K562 (cell line): ENCODE results near the gene SIRT4. TPM values are rescaled to one million over a fixed set of nuclear protein-coding genes. Genes with fewer than 3 reads are reported as not detected.
A peak's percentile ranks its signal among the peaks of the same experiment; 100 is the strongest.

ENCODE experiments used
- CHAMP1 ChIP-seq: fragments of 450-650 bp; IDR thresholded peaks from 2 replicates; pipeline ENCODE4 v1.6.1; 2016; ENCODE audit warnings: mild to moderate bottlenecking
- GTF3C2 ChIP-seq: IDR thresholded peaks from 3 replicates; pipeline ENCODE4 v1.6.1; 2011; ENCODE audit warnings: borderline replicate concordance, mild to moderate bottlenecking, moderate library complexity; ENCODE audit not compliant: insufficient read length; ENCODE audit errors: extremely low read depth
- IFI16 ChIP-seq: fragments of 250-450 bp; sonication (Bioruptor Pico); IDR thresholded peaks from 2 replicates; pipeline ENCODE4 v2.1.2; 2022; ENCODE audit warnings: mild to moderate bottlenecking, inconsistent platforms
- IRF2 ChIP-seq: sonication (generic); formaldehyde crosslinking; IDR thresholded peaks from 2 replicates; pipeline ENCODE4 v1.8.1; 2022; ENCODE audit warnings: mild to moderate bottlenecking, missing genetic modification reagents
- MIER1 ChIP-seq: fragments of 450-650 bp; IDR thresholded peaks from 2 replicates; pipeline ENCODE4 v1.6.1; 2016; ENCODE audit warnings: antibody characterized with exemption, mild to moderate bottlenecking, low read depth
- NONO ChIP-seq, 2 experiments: fragments of 200-400 bp in 1 of 2; fragments of 450-650 bp in 1 of 2; formaldehyde crosslinking in 1 of 2; IDR thresholded peaks; 2 replicates each; pipeline ENCODE4 v1.6.1; 2017; ENCODE audit warnings: low read depth in 2 of 2, mild to moderate bottlenecking in 2 of 2, moderate library complexity in 2 of 2, low read length in 1 of 2
- NR4A1 ChIP-seq, 2 experiments: fragments of 250-450 bp in 1 of 2; fragments of 450-650 bp in 1 of 2; sonication (Bioruptor Pico) in 1 of 2; IDR thresholded peaks; 2 replicates each; pipeline versions ENCODE4 v1.4.0 to v1.6.1; 2016 to 2020; ENCODE audit warnings: mild to moderate bottlenecking in 2 of 2, missing compliant biosample characterization in 1 of 2, missing genetic modification characterization in 1 of 2, moderate library complexity in 1 of 2
- POLR3A ChIP-seq: IDR thresholded peaks from 2 replicates; pipeline ENCODE4 v1.6.1; 2011; ENCODE audit warnings: borderline replicate concordance, mild to moderate bottlenecking, moderate library complexity; ENCODE audit not compliant: insufficient read length, insufficient read depth; ENCODE audit errors: extremely low read depth
- PTBP1 ChIP-seq: fragments of 200-400 bp; formaldehyde crosslinking; IDR thresholded peaks from 2 replicates; pipeline ENCODE4 v1.6.1; 2017; ENCODE audit warnings: low read depth, low read length
- RB1 ChIP-seq: fragments of 450-650 bp; IDR thresholded peaks from 2 replicates; pipeline ENCODE4 v1.6.1; 2017; ENCODE audit warnings: low read depth, mild to moderate bottlenecking
- RBM17 ChIP-seq: fragments of 200-400 bp; formaldehyde crosslinking; IDR thresholded peaks from 2 replicates; pipeline ENCODE4 v1.6.1; 2017; ENCODE audit warnings: low read depth, mild to moderate bottlenecking, low read length, borderline replicate concordance
- SIN3B ChIP-seq: fragments of 450-650 bp; IDR thresholded peaks from 2 replicates; pipeline ENCODE4 v1.6.1; 2017; ENCODE audit warnings: low read depth, mild to moderate bottlenecking, moderate library complexity
- SIRT6 ChIP-seq: IDR thresholded peaks from one replicate; pipeline ENCODE4 v1.6.1; 2012; ENCODE audit warnings: low read depth, mild to moderate bottlenecking, control low read depth, inconsistent platforms, low read length, moderate library complexity
- SMC3 ChIP-seq: conservative IDR thresholded peaks from 2 replicates; pipeline ENCODE4 v1.6.1; 2011; ENCODE audit warnings: low read depth, low read length, improper control_type of control experiment; ENCODE audit not compliant: insufficient read depth
- SPI1 ChIP-seq: IDR thresholded peaks from 2 replicates; pipeline ENCODE4 v1.6.1; 2011; ENCODE audit warnings: low read depth, low read length, control low read depth, borderline replicate concordance
- TEAD1 ChIP-seq, 2 experiments: fragments of 450-650 bp in 1 of 2; sonication (generic) in 1 of 2; formaldehyde crosslinking; IDR thresholded peaks; 2 replicates each; pipeline versions ENCODE4 v1.4.0 to v1.8.0; 2020 to 2022; ENCODE audit warnings: mild to moderate bottlenecking in 2 of 2, missing genetic modification reagents in 1 of 2
- TFE3 ChIP-seq: fragments of 450-650 bp; formaldehyde crosslinking; IDR thresholded peaks from 2 replicates; pipeline ENCODE4 v1.4.0; 2020; ENCODE audit warnings: mild to moderate bottlenecking, mixed read lengths
- TSC22D4 ChIP-seq: fragments of 450-650 bp; IDR thresholded peaks from 2 replicates; pipeline ENCODE4 v1.6.1; 2016; ENCODE audit warnings: missing genetic modification characterization, missing biosample characterization, control low read depth
- ZC3H4 ChIP-seq: sonication (generic); formaldehyde crosslinking; IDR thresholded peaks from 2 replicates; pipeline ENCODE4 v1.9.0; 2021; ENCODE audit warnings: missing genetic modification reagents, borderline replicate concordance
- ZNF24 ChIP-seq: fragments of 450-650 bp; IDR thresholded peaks from 2 replicates; pipeline ENCODE4 v1.6.1; 2016
- ZNF347 ChIP-seq: fragments of 450-650 bp; formaldehyde crosslinking; IDR thresholded peaks from 2 replicates; pipeline ENCODE4 v1.4.0; 2020; ENCODE audit warnings: low read depth, mild to moderate bottlenecking, moderate library complexity
- polyA plus RNA-seq, 8 experiments: library from polyadenylated mRNA; depleted of rRNA in 4 of 8; stranded (reverse) in 5 of 8; unstranded in 3 of 8; fragments of >200 nt; fragmentation: Nextera tagmentation in 2 of 8; fragmentation: Illumina TruSeq in 1 of 8; extraction: Ambion mirVana in 2 of 8; extraction: Trizol in 1 of 8; gene quantifications; 2 replicates each; pipeline versions ENCODE4 v1.2.1 to v1.2.3, GENCODE V29; 2011 to 2014; ENCODE audit warnings: inconsistent platforms in 1 of 8, missing spikeins in 1 of 8
- total RNA-seq, 7 experiments: library from RNA; depleted of rRNA in 6 of 7; stranded (reverse); fragments of >200 nt in 6 of 7; fragmentation: Illumina TruSeq in 2 of 7; extraction: Trizol in 2 of 7; gene quantifications; 2 replicates each; pipeline versions ENCODE4 v1.2.1 to v1.2.3, GENCODE V29; 2011 to 2021; ENCODE audit warnings: low replicate concordance in 1 of 7

The SIRT4 gene
- total and polyA plus RNA-seq, 9 of the 15 experiments (the other 6 are each of a cell fraction or from before 2014, with no cell fraction given): 0.86 to 5.2 (median 2.4) TPM

- TF ChIP-seq GTF3C2 (no peak), RB1 (no peak), TEAD1 (CRISPR knock-in tag; IDR thresholded peaks at IDR 0.05) (0 out of 4 replicates have a peak, but pooled peaks of 1 of the 2 experiments have one; percentile 47), ZC3H4 (CRISPR knock-in tag) (peak; percentile 84; the same call in 1 of the 2 replicates), TSC22D4 (no peak), SIRT6 (no peak), SMC3 (no peak), PTBP1 (0 out of 2 replicates have a peak, but pooled peaks have one; percentile 45), IRF2 (no peak), RBM17 (no peak), MIER1 (no peak), CHAMP1 (no peak), NONO (IDR thresholded peaks at IDR 0.05; ENCODE audit: low read depth in 2 of 2, low read length in 1 of 2) (0 out of 4 replicates have a peak, but pooled peaks of 1 of the 2 experiments have one; percentile 38), POLR3A (no peak), TFE3 (CRISPR knock-in tag) (no peak), IFI16 (CRISPR knock-in tag) (no peak), ZNF24 (no peak), NR4A1 (CRISPR knock-in tag; IDR thresholded peaks at IDR 0.05) (no peak), NR4A1 (tag; IDR thresholded peaks at IDR 0.05) (no peak), ZNF347 (CRISPR knock-in tag) (no peak), SPI1 (no peak), SIN3B (no peak)
These were observed 11.4 kb upstream of the SIRT4 start (continued) for GRCh38 chr12:120290609-120291305.
